ENCODE data around the gene HPN. TPM values are rescaled to one million over a fixed set of nuclear protein-coding genes. Genes with fewer than 3 reads are reported as not detected.
"Not testable (repeated sequence)": the region's sequence is repeated elsewhere in the genome, so short reads cannot be mapped to it uniquely, and the experiment has no call there.

The HPN gene
- total and polyA plus RNA-seq, 9 donors: 0.42 to 21.1 (median 2.9) TPM; not detected in 1

DNA sequence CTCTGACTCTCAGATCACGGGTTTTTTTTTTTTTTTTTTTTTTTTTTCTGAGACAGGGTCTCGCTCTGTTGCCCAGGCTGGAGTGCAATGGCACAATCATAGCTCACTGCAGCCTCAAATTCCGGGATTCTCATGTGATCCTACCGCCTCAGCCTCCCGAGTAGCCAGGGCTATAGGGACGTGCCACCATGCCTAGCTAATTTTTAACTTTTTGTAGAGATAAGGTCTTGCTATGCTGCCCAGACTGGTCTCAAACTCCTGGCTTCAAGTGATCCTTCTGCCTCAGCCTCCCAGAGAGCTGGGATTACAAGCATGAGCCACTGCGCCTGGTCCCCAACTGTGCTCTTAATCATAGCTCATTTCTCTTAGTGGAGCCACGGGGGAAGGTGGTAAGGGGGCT is 46.0 kb upstream of the HPN start:
- Histone ChIP-seq H3K27me3 (no peaks in the 10 kb centered on the region), H3K4me1 (ENCODE audit: insufficient read depth) (peaks cover 23% of the 10 kb centered on the region), H3K36me3 (no peaks in the 10 kb centered on the region), H3K9me3 (no peaks in the 10 kb centered on the region), H3K27ac (peak overlapping the region in 1 of 2 donors; percentile 58), H3K4me3 (no peak overlapping the region)
- intact Hi-C loops (cut with DNase I): no loop called here
- DNase-seq: no peak
- TF ChIP-seq EP300 (IDR thresholded peaks at IDR 0.05): no peak
- 89 to 93% (median 90%) methylated on average over 8 of the region's 8 CpGs for WGBS, 3 donors

DNA sequence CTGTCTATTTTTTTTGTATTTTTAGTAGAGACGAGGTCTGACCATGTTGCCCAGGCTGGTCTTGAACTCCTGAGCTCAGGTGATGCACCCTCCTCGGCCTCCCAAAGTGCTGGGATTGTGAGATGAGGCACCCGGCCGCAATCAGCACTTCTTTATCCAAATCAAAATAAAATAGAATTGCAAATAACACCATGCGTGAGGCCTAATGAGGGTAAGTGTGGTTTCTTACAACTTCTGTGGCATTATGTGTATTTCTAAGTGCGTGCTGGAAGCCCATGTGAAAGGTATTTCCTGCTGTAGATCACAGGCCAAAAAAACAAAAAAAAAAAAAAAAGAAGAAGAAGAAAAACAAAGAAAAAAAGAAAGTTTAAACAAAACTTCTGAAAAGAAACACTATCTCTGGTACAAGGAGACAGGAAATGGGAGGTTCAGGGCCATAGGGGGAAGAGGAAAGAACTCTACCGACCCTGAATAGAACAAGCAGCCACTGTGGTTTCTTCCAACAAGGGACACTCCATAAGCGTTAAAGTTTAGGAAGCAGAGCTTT is 44.4 kb upstream of the HPN start:
- no peaks in the 10 kb centered on the region for H3K9me3 ChIP-seq
- H3K4me3 ChIP-seq: no peak overlapping the region
- TF ChIP-seq CTCF (IDR thresholded peaks at IDR 0.05): no peak
- no peak for TF ChIP-seq POLR2A (IDR thresholded peaks at IDR 0.05)
- TF ChIP-seq EP300 (IDR thresholded peaks at IDR 0.05): no peak
- H3K36me3 ChIP-seq: no peaks in the 10 kb centered on the region
- H3K4me1 ChIP-seq (ENCODE audit: insufficient read depth): peaks cover 23% of the 10 kb centered on the region
- no peaks in the 10 kb centered on the region for H3K27me3 ChIP-seq
- WGBS, 3 donors: 8 to 27% (median 22%) methylated on average over 8 of the region's 8 CpGs
- peak overlapping the region; percentile 51 to 97 for H3K27ac ChIP-seq
- no peak for DNase-seq
- intact Hi-C loops (cut with DNase I): no loop called here

DNA sequence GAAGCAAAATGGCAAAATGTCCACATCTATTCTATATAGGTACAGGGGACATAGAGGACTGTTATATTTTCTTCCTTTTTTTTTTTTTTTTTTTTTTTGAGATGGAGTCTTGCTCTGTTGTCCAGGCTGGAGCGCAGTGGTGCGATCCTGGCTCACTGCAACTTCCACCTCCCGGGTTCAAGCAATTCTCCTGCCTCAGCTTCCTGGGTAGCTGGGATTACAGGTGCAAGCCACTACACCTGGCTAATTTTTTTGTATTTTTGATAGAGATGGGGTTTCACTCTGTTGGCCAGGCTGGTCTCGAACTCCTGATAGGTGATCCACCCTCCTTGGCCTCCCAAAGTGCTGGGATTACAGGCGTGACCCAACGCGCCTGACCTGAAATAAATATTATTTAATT is 43.3 kb upstream of the HPN start:
- 91 to 94% (median 92%) methylated on average over 7 of the region's 7 CpGs for WGBS, 3 donors
- H3K4me3 ChIP-seq; H3K36me3 ChIP-seq; DNase-seq; intact Hi-C loops (cut with DNase I); H3K9me3 ChIP-seq; H3K27me3 ChIP-seq: not testable (repeated sequence)
- Histone ChIP-seq H3K27ac (peak overlapping the region; percentile 97 to 99), H3K4me1 (ENCODE audit: insufficient read depth) (peaks cover 29% of the 10 kb centered on the region)

- WGBS, 3 donors: 39 to 41% (median 41%) methylated on average over 13 of the region's 13 CpGs
These were observed 42.6 kb upstream of the HPN start for GRCh38 chr19:34998777-34999497.

More at GRCh38 chr19:34998777-34999497, 42.6 kb upstream of the HPN start:
- no peaks in the 10 kb centered on the region for H3K9me3 ChIP-seq
- peaks cover 31% of the 10 kb centered on the region for H3K4me1 ChIP-seq (ENCODE audit: insufficient read depth)
- H3K4me3 ChIP-seq: peak overlapping the region; percentile 91
- intact Hi-C loops (cut with DNase I): no loop called here
- H3K36me3 ChIP-seq: no peaks in the 10 kb centered on the region
- no peak for TF ChIP-seq CTCF (IDR thresholded peaks at IDR 0.05)
- no peak for TF ChIP-seq EP300 (IDR thresholded peaks at IDR 0.05)
- no peak for TF ChIP-seq POLR2A (IDR thresholded peaks at IDR 0.05)
- peak overlapping the region; percentile 97 to 99 for H3K27ac ChIP-seq
- no peaks in the 10 kb centered on the region for H3K27me3 ChIP-seq
- peak in 2 of 5 donors; percentile 31 to 54 for DNase-seq
